Vagina (tissue), 2 donors: ENCODE data around the gene NBL1. TPM values are rescaled to one million over a fixed set of nuclear protein-coding genes. Genes with fewer than 3 reads are reported as not detected.

Experiments used
- DNase-seq, 2 donors: peaks; one replicate each; pipeline ENCODE4 v3.0.0-alpha.2; 2017; ENCODE audit errors: extremely low spot score in 2 of 2
- H3K27ac ChIP-seq: fragments of 200-600 bp; sonication (generic); one replicate; pipeline ENCODE4 v1.5.1; 2019
- H3K27me3 ChIP-seq: fragments of 200-600 bp; sonication (generic); one replicate; pipeline ENCODE4 v1.5.1; 2019
- H3K36me3 ChIP-seq, 2 donors: fragments of 200-600 bp; sonication (generic); one replicate each; pipeline ENCODE4 v1.5.1; 2017 to 2019
- H3K4me1 ChIP-seq: fragments of 200-600 bp; sonication (generic); one replicate; pipeline ENCODE4 v1.5.1; 2019
- H3K4me3 ChIP-seq, 2 donors: fragments of 200-600 bp; sonication (generic); 1 replicate in 1 of 2; 2 replicates in 1 of 2; pipeline ENCODE4 v1.5.1; 2016 to 2019
- H3K9me3 ChIP-seq: fragments of 200-600 bp; sonication (generic); one replicate; pipeline ENCODE4 v1.5.1; 2019
- POLR2A ChIP-seq, 2 donors: fragments of 450-650 bp; IDR thresholded peaks; one replicate each; pipeline ENCODE4 v1.6.1; 2017; ENCODE audit warnings: antibody characterized with exemption in 2 of 2, mild to moderate bottlenecking in 2 of 2, moderate library complexity in 2 of 2
- POLR2AphosphoS5 ChIP-seq, 2 donors: sonication (generic); formaldehyde crosslinking; IDR thresholded peaks; one replicate each; pipeline ENCODE4 v1.9.0; 2017; ENCODE audit warnings: antibody characterized with exemption in 2 of 2, mild to moderate bottlenecking in 2 of 2, low read depth in 1 of 2; ENCODE audit not compliant: insufficient read depth in 1 of 2
- intact Hi-C: fragments of 100-400 bp; cut with DNase I; formaldehyde crosslinking; loops from one replicate; pipeline ENCODE4 v1.15.1; 2023
- total RNA-seq: library from RNA; depleted of rRNA; stranded (reverse); fragments of >200 nt; gene quantifications from one replicate; pipeline ENCODE4 v1.2.3, GENCODE V29; 2016
- TF ChIP-seq, protein P1 (sequence below), 3 experiments: fragments of 450-650 bp in 2 of 3; fragments of 200-600 bp in 1 of 3; sonication (generic) in 1 of 3; IDR thresholded peaks; one replicate each; pipeline ENCODE4 v1.5.1; 2017 to 2019; ENCODE audit warnings: antibody characterized with exemption in 3 of 3, mild to moderate bottlenecking in 2 of 3, moderate library complexity in 2 of 3

NBL1 gene
- total RNA-seq, 1 donor from 2014 or later: 148 TPM

DNA sequence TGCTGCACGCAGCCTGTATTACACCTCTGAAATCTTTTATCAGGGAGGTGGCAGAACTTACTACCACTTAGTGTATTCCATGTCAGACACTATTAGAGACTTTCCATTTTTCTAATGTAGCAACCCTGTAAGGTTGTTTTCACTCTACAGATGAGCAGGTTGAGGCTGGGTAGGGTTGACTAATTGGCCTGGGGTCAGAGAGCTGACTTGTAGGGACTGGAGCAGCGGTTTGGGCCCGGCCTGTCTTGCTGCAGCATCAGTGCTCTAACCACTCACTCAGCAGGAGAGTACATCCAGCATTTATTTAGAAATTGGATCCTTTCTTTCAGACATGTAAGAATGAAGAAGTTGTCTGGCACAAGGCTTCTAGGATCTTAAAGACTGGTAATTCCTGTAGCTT lies 25.7 kb upstream of the NBL1 start:
- H3K27me3 ChIP-seq: no peaks in the 10 kb centered on the region
- H3K9me3 ChIP-seq: no peaks in the 10 kb centered on the region
- H3K4me3 ChIP-seq: no peak overlapping the region
- H3K4me1 ChIP-seq: peaks cover 76% of the 10 kb centered on the region
- TF ChIP-seq POLR2A (IDR thresholded peaks at IDR 0.05): no peak
- TF ChIP-seq POLR2AphosphoS5 (IDR thresholded peaks at IDR 0.05; ENCODE audit: insufficient read depth in 1 of 2, low read depth in 1 of 2): no peak
- TF ChIP-seq, protein P1, sequence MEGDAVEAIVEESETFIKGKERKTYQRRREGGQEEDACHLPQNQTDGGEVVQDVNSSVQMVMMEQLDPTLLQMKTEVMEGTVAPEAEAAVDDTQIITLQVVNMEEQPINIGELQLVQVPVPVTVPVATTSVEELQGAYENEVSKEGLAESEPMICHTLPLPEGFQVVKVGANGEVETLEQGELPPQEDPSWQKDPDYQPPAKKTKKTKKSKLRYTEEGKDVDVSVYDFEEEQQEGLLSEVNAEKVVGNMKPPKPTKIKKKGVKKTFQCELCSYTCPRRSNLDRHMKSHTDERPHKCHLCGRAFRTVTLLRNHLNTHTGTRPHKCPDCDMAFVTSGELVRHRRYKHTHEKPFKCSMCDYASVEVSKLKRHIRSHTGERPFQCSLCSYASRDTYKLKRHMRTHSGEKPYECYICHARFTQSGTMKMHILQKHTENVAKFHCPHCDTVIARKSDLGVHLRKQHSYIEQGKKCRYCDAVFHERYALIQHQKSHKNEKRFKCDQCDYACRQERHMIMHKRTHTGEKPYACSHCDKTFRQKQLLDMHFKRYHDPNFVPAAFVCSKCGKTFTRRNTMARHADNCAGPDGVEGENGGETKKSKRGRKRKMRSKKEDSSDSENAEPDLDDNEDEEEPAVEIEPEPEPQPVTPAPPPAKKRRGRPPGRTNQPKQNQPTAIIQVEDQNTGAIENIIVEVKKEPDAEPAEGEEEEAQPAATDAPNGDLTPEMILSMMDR (IDR thresholded peaks at IDR 0.05): no peak
- DNase-seq: no peak
- no peak overlapping the region for H3K27ac ChIP-seq
- peaks cover 0 to under 1% of the 10 kb centered on the region in 2 donors for H3K36me3 ChIP-seq
- intact Hi-C loops: no loop called here

DNA sequence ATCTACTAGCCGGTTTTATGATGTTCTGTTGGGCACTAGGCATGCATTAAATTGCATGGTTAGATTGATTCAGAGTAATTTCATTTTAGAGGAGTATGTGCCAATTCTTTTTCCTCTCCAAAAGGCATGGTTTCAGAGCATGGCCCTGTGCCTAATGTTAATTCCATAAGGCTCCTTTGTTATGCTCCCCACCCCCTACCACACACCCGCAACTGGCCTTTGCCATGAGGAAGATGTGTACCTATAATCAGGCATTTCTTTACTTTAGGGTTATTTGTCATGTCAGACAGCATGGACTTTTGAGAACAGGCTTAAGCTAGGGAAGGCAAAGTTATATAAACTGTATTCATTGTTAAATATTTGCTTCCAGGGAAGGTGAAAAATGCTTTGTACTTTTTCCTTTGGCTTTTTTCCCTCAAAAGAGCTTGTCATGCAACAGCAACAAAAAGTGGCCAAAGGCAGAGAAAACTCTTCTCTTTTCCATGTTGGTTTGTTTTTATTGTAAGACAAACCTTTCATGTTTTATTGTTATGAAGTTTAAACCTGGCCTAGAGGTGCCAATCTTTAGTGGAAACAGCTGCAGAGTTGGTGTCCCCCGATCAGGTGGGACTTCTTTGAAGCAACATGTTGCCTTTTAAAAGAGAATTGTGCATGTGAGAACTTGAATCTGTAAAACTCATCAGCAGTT lies 24.3 kb upstream of the NBL1 start:
- TF ChIP-seq, protein P1 (IDR thresholded peaks at IDR 0.05): no peak
- no peak for TF ChIP-seq POLR2A (IDR thresholded peaks at IDR 0.05)
- no peak for TF ChIP-seq POLR2AphosphoS5 (IDR thresholded peaks at IDR 0.05; ENCODE audit: insufficient read depth in 1 of 2, low read depth in 1 of 2)
- intact Hi-C loops: no loop called here
- Histone ChIP-seq H3K4me1 (peaks cover 64% of the 10 kb centered on the region), H3K27ac (peak overlapping the region; percentile 20), H3K36me3 (peaks cover 0 to 14% of the 10 kb centered on the region in 2 donors), H3K27me3 (no peaks in the 10 kb centered on the region), H3K9me3 (no peaks in the 10 kb centered on the region), H3K4me3 (no peak overlapping the region)
- DNase-seq: no peak

DNA sequence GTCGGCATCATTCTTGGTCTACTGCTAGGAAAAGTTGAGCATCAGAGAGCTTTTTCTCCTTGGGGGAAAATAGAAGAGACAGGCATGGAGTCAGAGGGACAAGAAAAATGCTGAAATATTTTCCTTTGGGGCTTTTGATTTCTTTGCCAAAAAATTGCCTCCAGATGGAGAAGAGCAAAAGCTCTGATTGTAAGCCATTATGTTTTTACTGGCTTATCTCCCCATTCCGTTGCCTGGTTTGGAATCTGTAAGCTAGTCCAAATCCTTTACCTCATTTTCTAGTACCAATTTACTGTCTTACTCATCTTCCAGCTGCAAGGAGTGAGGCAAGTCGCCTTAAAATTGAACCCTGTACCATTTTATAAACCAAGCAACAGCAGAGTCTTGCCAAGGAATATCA lies 23.3 kb upstream of the NBL1 start:
- Histone ChIP-seq H3K4me1 (peaks cover 60% of the 10 kb centered on the region), H3K27me3 (no peaks in the 10 kb centered on the region), H3K27ac (no peak overlapping the region), H3K9me3 (no peaks in the 10 kb centered on the region), H3K36me3 (peaks cover 0 to 23% of the 10 kb centered on the region in 2 donors), H3K4me3 (no peak overlapping the region)
- TF ChIP-seq POLR2AphosphoS5 (IDR thresholded peaks at IDR 0.05; ENCODE audit: insufficient read depth in 1 of 2, low read depth in 1 of 2) (no peak), POLR2A (IDR thresholded peaks at IDR 0.05) (no peak)
- TF ChIP-seq, protein P1 (IDR thresholded peaks at IDR 0.05): no peak
- intact Hi-C loops: no loop called here
- DNase-seq: no peak

DNA sequence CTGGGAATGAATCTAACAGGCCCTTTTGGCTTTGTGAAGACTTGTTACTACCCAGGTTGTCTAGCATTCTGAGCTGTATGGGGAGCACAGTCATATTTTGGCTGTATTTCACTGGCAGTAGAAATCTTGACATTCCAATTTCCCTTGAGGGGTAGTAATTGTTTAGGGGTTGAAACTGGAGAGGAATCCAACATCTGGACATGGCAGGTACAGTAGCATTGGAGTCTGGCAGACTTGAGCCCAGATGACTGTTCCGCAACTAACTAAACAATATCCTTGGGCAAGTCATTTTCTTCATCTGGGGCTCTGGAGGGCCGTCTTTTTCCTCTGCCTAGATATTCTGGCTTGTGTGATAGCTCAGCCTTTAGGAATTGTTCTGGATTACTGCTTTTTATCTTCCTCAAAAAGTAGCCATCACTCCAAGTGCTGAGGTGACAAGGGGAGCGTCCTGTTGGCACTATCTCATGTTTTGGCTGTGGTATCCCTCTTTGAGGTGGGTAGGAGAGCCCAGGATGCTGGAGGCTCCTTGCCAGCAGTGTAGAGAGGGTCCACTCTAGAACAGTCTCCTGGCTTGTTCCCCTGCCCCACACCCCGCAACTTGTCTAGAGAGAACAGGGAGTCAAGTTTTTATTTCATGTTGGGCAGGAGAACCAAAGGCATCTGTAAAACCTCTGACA lies 22.7 kb upstream of the NBL1 start:
- Histone ChIP-seq H3K27ac (no peak overlapping the region), H3K36me3 (peaks cover 0 to 29% of the 10 kb centered on the region in 2 donors), H3K9me3 (no peaks in the 10 kb centered on the region), H3K4me3 (no peak overlapping the region), H3K27me3 (no peaks in the 10 kb centered on the region), H3K4me1 (peaks cover 58% of the 10 kb centered on the region)
- intact Hi-C loops: no loop called here
- DNase-seq: no peak
- no peak for TF ChIP-seq POLR2A (IDR thresholded peaks at IDR 0.05)
- TF ChIP-seq, protein P1 (IDR thresholded peaks at IDR 0.05): no peak
- no peak for TF ChIP-seq POLR2AphosphoS5 (IDR thresholded peaks at IDR 0.05; ENCODE audit: insufficient read depth in 1 of 2, low read depth in 1 of 2)

DNA sequence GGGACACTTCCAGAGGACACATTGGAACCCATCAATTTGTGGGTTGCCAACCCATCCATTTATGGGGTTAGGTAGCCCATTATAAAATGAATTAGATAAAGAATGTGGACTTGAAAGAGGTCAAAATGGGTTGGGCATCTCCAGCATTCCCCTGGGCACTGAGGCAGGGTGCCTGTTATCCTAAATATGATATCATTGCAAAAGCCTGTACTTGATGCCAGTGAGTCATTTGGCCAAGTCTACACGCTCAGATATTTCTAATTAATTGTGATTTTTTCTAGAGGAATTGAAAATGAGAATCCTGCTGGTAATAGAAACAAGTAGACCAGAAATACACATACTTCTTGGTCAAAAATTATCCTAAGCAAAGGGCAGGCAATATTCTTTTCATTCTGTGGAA lies 21.9 kb upstream of the NBL1 start:
- no peak overlapping the region for H3K27ac ChIP-seq
- TF ChIP-seq POLR2A (IDR thresholded peaks at IDR 0.05): no peak
- TF ChIP-seq POLR2AphosphoS5 (IDR thresholded peaks at IDR 0.05; ENCODE audit: insufficient read depth in 1 of 2, low read depth in 1 of 2): no peak
- TF ChIP-seq, protein P1 (IDR thresholded peaks at IDR 0.05): no peak
- H3K27me3 ChIP-seq: no peaks in the 10 kb centered on the region
- no peaks in the 10 kb centered on the region for H3K9me3 ChIP-seq
- peaks cover 50% of the 10 kb centered on the region for H3K4me1 ChIP-seq
- no peak overlapping the region for H3K4me3 ChIP-seq
- peaks cover 0 to 37% of the 10 kb centered on the region in 2 donors for H3K36me3 ChIP-seq
- DNase-seq: no peak
- intact Hi-C loops: no loop called here
